Activated B cell treated with CpG ODN at 0.5 μM for 24 hours (primary cell): ENCODE data around the gene COL6A2. TPM values are rescaled to one million over a fixed set of nuclear protein-coding genes. Genes with fewer than 3 reads are reported as not detected.
A peak's percentile ranks its signal among the peaks of the same experiment; 100 is the strongest.

Source experiments
- ATAC-seq: fragments of 200-7000 bp; cut with Tn5 transposase; one replicate; pipeline ENCODE4 v1.10.0; 2021; ENCODE audit warnings: low read depth, mild to moderate bottlenecking, moderate library complexity
- CTCF ChIA-PET: fragments of 350-600 bp; sonication (Branson Sonifier 250); formaldehyde crosslinking; loops from one replicate; lab custom pipeline; 2021; ENCODE audit warnings: antibody characterized with exemption; lab: Charles Lee
- POLR2A ChIA-PET: fragments of 350-600 bp; sonication (Branson Sonifier 250); formaldehyde crosslinking; loops from one replicate; lab custom pipeline; 2021; ENCODE audit warnings: antibody characterized with exemption; lab: Charles Lee
- DNase-seq: peaks from one replicate; pipeline ENCODE4 v3.0.0; 2022
- H3K27ac Mint-ChIP-seq: one replicate; pipeline ENCODE4 v1.8.0; 2020; ENCODE audit warnings: mixed read lengths
- H3K27me3 Mint-ChIP-seq: one replicate; pipeline ENCODE4 v1.8.0; 2021; ENCODE audit warnings: mixed read lengths
- H3K36me3 Mint-ChIP-seq: one replicate; pipeline ENCODE4 v1.8.0; 2021; ENCODE audit warnings: low read depth, mixed read lengths
- H3K4me1 Mint-ChIP-seq: one replicate; pipeline ENCODE4 v1.8.0; 2021; ENCODE audit warnings: mixed read lengths
- H3K4me3 Mint-ChIP-seq: one replicate; pipeline ENCODE4 v1.8.0; 2020; ENCODE audit warnings: mild to moderate bottlenecking, mixed read lengths
- H3K9me3 Mint-ChIP-seq: one replicate; pipeline ENCODE4 v1.8.0; 2020; ENCODE audit warnings: mixed read lengths
- CTCF ChIP-seq: fragments of 200-600 bp; IDR thresholded peaks from one replicate; pipeline ENCODE4 v1.8.0; 2022; ENCODE audit warnings: antibody characterized with exemption, mild to moderate bottlenecking
- intact Hi-C: fragments of 100-400 bp; cut with micrococcal nuclease; formaldehyde crosslinking; loops from one replicate; pipeline ENCODE4 v1.15.1; 2024
- total RNA-seq: library from RNA; stranded (reverse); gene quantifications from 2 replicates; pipeline ENCODE4 v1.2.3, GENCODE V29; 2022

Gene COL6A2
- total RNA-seq, 1 donor from 2014 or later: 0.40 TPM

- no peak for ATAC-seq
- Mint-ChIP-seq H3K27me3 (peaks cover 29% of the 10 kb centered on the region), H3K4me3 (peak overlapping the region; percentile 8), H3K9me3 (no peaks in the 10 kb centered on the region), H3K36me3 (no peaks in the 10 kb centered on the region), H3K27ac (no peak overlapping the region), H3K4me1 (no peaks in the 10 kb centered on the region)
- intact Hi-C loops: no loop called here
- DNase-seq: peak; percentile 15
- CTCF ChIA-PET: no interaction called here
- POLR2A ChIA-PET: no interaction called here
- no peak for TF ChIP-seq CTCF
These were observed 1.1 kb upstream of the COL6A2 start for GRCh38 chr21:46096596-46097335.

- intact Hi-C loops: no loop called here
- H3K27me3 Mint-ChIP-seq: peaks cover 42% of the 10 kb centered on the region
- H3K4me3 Mint-ChIP-seq: peak overlapping the region; percentile 56
- POLR2A ChIA-PET: interaction anchor here (0.6 kb wide), 1 partner anchor 10 kb away, joined by 3 read pairs; no protein-coding TSS in a partner anchor
- peaks cover 8% of the 10 kb centered on the region for H3K9me3 Mint-ChIP-seq
- H3K36me3 Mint-ChIP-seq: no peaks in the 10 kb centered on the region
- H3K4me1 Mint-ChIP-seq: no peaks in the 10 kb centered on the region
- H3K27ac Mint-ChIP-seq: no peak overlapping the region
- DNase-seq: peak; percentile 15
- ATAC-seq: no peak
- no peak for TF ChIP-seq CTCF
- CTCF ChIA-PET: no interaction called here
These were observed 610 bp downstream of the COL6A2 start for GRCh38 chr21:46098303-46099141.

DNA sequence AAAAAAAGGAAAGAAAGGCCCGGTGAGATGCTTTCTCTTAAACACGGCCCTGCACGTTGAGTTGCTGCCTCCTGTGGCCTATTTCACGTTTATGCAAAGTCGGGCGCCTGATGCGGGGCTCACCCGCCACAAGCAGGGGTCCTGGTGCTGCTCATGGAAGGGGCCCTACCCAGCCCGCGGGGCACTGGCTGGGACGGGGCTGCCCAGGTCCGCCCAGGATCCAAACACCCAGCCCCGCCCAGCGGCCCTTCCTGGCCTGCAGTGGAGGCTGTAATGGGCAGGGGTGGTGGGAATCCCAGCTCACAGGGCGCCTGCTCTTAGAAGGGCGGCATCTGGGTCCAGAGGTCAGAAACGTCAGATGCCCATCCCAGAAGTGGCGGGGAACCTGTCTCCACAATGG is 1.6 kb downstream of the COL6A2 start:
- Mint-ChIP-seq H3K27me3 (peaks cover 51% of the 10 kb centered on the region), H3K9me3 (peaks cover 15% of the 10 kb centered on the region), H3K4me3 (no peak overlapping the region), H3K27ac (no peak overlapping the region), H3K4me1 (no peaks in the 10 kb centered on the region), H3K36me3 (no peaks in the 10 kb centered on the region)
- DNase-seq: peak; percentile 13
- POLR2A ChIA-PET: interaction anchor here (0.6 kb wide), 1 partner anchor 11 kb away, joined by 3 read pairs; no protein-coding TSS in a partner anchor
- intact Hi-C loops: no loop called here
- ATAC-seq: no peak
- TF ChIP-seq CTCF: no peak
- CTCF ChIA-PET: no interaction called here

GRCh38 chr21:46100020-46100419 is 2.1 kb downstream of the COL6A2 start:
- H3K9me3 Mint-ChIP-seq: peaks cover 15% of the 10 kb centered on the region
- no peak overlapping the region for H3K4me3 Mint-ChIP-seq
- ATAC-seq: no peak
- no peaks in the 10 kb centered on the region for H3K4me1 Mint-ChIP-seq
- H3K36me3 Mint-ChIP-seq: no peaks in the 10 kb centered on the region
- H3K27ac Mint-ChIP-seq: no peak overlapping the region
- TF ChIP-seq CTCF: no peak
- POLR2A ChIA-PET: no interaction called here
- intact Hi-C loops: no loop called here
- CTCF ChIA-PET: no interaction called here
- peaks cover 56% of the 10 kb centered on the region for H3K27me3 Mint-ChIP-seq
- DNase-seq: no peak

DNA sequence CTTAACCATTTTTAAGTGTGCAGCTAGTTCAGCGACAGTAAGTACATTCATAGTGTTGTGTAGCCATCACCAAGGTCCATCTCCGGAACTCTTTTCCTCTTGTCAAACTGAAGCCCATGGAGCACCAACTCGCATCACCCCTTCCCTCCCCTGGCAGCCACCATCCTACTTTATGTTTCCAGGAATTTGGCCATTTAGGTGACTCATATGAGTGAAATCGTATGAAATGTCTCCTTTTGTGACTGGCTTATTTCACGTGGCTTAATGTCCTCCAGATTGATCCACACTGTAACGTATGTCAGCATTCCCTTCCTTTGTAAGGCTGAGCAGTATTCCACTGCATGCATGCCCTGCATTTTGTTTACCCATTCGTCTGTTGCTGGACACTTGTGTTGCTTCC is 2.5 kb downstream of the COL6A2 start:
- POLR2A ChIA-PET: no interaction called here
- Mint-ChIP-seq H3K9me3 (peaks cover 17% of the 10 kb centered on the region), H3K27me3 (peaks cover 57% of the 10 kb centered on the region), H3K36me3 (no peaks in the 10 kb centered on the region), H3K4me1 (no peaks in the 10 kb centered on the region), H3K27ac (no peak overlapping the region), H3K4me3 (no peak overlapping the region)
- DNase-seq (no peak), ATAC-seq (no peak)
- intact Hi-C loops: no loop called here
- TF ChIP-seq CTCF: no peak
- CTCF ChIA-PET: no interaction called here
